ENCODE results near the gene RPTOR. TPM values are rescaled to one million over a fixed set of nuclear protein-coding genes. Genes with fewer than 3 reads are reported as not detected.

The RPTOR gene
- total RNA-seq, 1 experiment from 2014 or later, result 30.6 TPM

DNA sequence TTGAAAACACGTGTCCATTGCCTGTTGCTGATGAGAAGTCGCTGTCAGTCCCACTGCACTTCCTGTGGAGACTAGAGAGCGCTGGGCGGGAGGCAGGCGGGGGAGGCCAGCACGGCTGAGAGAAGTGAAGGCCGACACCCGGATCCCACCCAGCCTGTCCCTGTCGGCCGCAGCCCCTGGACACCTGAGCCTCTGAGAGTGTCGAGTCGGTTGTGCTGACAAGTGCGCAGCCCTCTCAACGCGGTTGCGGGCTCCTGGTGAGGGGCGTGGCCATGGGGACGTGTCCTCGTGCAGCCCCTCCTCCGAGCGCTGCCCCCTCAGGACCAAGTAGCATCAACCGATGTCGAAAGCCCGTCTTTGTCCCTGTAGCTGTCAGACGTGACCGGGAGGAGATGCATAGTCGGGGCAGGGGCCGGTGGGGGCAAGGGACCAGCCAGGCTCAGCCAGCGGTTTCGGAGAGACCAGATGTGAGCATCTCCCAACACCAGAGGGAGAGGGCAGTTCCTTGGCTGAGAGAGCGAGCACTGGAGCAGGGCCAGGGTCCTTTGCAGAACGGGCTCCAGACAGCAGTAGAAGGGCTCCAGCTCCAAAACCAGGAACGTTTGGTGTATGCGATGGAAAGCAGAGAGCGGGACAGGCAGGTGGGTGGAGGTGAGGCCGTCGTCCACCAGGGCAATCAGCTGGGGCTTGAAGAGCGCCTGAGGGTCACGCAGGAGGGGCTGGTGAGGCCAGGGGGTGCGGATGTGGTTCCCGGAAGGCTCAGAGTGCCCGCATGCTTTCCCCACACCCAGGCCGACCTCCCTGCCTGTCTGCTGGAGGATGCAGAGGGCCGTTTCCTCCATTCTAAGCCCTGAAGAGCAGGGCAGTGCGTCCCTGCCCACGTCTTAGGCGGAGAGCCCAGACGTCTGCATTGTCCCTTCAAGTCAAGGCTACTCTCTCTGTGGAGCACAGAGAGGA lies 403.7 kb downstream of the RPTOR start:
- Histone ChIP-seq H3K27me3 (no peaks in the 10 kb centered on the region), H3K36me3 (peaks cover 46% of the 10 kb centered on the region)
- DNase-seq, result no peak

DNA sequence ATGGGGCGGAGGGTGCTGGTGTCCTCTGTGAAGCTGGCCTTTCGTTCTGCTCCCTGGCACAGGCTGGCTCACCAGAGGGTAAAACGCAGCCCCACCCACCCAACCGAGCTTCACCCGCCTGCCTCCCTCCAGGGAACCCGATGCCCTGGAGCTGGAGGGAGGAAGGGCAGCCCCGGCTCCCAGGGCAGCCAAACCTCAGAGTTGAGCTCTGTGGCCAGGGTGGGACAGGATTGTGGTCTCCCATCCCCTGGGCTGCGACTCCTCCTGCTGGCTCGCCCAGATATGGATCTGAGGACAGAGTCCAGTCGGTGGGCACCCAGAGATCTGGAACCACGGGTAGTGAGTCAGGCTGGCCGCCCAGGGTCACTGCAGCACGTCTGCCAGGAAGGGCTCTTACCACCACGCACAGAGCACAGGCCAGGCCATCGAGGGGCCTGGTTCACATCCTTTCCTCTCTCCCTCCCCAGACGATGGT lies 404.4 kb downstream of the RPTOR start:
- no peaks in the 10 kb centered on the region for H3K9me3 ChIP-seq
- no peak for DNase-seq
- no peak overlapping the region for H3K4me3 ChIP-seq
- no peaks in the 10 kb centered on the region for H3K27me3 ChIP-seq
- H3K36me3 ChIP-seq, result peaks cover 46% of the 10 kb centered on the region

More for the DNA sequence above, 403.7 kb downstream of the RPTOR start:
- Histone ChIP-seq H3K9me3 (no peaks in the 10 kb centered on the region), H3K4me3 (no peak overlapping the region)

- no peaks in the 10 kb centered on the region for H3K27me3 ChIP-seq
- peaks cover 44% of the 10 kb centered on the region for H3K36me3 ChIP-seq
- no peaks in the 10 kb centered on the region for H3K9me3 ChIP-seq
- no peak for DNase-seq
- H3K4me3 ChIP-seq, result no peak overlapping the region
Measured at GRCh38 chr17:80949451-80950421, 405.1 kb downstream of the RPTOR start.

DNA sequence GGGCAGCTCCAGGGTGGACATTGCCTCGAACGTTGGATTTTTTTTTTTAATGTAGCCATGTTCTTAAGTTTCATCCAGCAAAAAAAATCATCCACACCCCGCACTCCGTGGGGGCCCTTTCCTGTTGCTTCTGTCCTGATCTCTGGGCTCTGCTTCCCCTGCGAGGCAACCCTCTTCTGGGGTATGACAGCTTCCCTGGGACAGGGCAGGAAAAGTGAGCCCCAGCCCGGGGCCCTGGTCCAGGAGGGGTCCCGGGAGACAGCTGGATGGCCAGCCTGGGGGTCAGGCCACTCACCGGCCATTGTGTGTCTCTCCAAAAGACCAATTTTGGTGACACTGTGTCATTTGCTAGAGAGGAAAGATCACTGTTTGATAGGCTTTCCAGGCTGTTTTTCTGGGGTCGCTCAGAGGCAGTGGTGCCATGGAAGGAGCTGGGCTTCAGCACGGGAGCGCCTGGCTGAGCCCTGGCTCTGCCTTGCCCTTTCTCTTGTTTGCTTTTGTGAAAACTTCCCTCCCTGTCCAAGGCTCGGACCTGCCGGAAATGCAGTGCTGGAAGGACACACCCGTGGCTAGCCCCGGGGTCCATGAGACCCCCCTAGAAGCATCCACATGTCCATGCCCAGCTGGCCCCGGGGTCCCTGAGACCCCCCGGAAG lies 406.0 kb downstream of the RPTOR start:
- peaks cover 41% of the 10 kb centered on the region for H3K36me3 ChIP-seq
- no peaks in the 10 kb centered on the region for H3K27me3 ChIP-seq
- DNase-seq, result no peak
- no peaks in the 10 kb centered on the region for H3K9me3 ChIP-seq
- H3K4me3 ChIP-seq, result no peak overlapping the region

DNA sequence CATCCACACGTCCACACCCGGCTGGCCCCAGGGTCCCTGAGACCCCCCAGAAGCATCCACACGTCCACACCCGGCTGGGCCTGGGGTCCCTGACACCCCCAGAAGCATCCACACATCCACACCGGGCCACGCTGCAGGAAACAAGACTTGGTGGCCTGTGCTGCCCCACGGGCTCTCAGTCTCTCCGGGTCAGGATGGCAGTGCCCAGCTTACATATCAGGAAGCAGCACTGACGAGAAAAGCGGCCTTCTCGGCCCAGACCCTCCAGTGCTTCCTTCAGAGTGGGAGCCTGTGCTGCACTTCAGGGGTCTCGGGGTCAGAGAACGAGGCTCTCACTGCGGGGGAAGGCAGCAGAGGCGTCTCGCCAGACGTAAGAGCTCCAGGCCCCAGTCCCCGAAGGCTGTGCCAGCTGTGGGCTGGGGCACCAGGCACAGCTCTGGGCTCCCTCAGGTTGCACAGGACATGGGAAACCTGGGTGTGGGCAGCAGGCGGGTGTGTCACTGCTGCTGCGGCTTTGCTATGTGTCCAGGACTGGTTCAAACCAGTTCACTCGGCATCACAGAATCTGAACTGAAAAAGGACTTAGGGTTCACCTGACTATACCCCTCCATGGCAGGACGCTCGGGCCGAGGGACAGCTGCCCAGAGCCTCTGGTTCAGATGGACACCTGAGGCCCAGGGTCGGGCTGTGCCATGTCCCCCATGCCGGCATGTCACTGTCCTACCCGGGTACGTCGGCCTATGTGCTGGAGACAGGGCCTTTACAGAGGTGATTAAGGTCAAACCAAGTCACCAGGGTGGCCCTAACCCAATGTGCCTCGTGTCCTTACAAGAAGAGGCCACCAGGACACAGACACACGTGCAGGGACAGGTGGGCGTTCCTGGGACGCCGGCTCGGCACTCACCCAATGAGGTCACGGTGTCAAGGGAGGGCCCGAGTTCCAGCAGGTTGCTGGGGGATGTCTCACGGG lies 406.8 kb downstream of the RPTOR start:
- Histone ChIP-seq H3K27me3 (no peaks in the 10 kb centered on the region), H3K4me3 (no peak overlapping the region), H3K9me3 (no peaks in the 10 kb centered on the region), H3K36me3 (peaks cover 33% of the 10 kb centered on the region)
- DNase-seq, result no peak

GRCh38 chr17:80952291-80952690 lies 407.7 kb downstream of the RPTOR start:
- DNase-seq, result no peak

GRCh38 chr17:80953471-80954315 lies 409.1 kb downstream of the RPTOR start:
- Histone ChIP-seq H3K27me3 (no peaks in the 10 kb centered on the region), H3K9me3 (no peaks in the 10 kb centered on the region), H3K4me3 (no peak overlapping the region), H3K36me3 (peaks cover 22% of the 10 kb centered on the region)
- DNase-seq, result no peak

More at GRCh38 chr17:80952291-80952690, 407.7 kb downstream of the RPTOR start:
- Histone ChIP-seq H3K36me3 (peaks cover 24% of the 10 kb centered on the region), H3K9me3 (no peaks in the 10 kb centered on the region), H3K27me3 (no peaks in the 10 kb centered on the region), H3K4me3 (no peak overlapping the region)

- H3K36me3 ChIP-seq, result peaks cover 24% of the 10 kb centered on the region
- no peaks in the 10 kb centered on the region for H3K9me3 ChIP-seq
- H3K4me3 ChIP-seq, result no peak overlapping the region
- DNase-seq, result no peak
- H3K27me3 ChIP-seq, result no peaks in the 10 kb centered on the region
Measured at GRCh38 chr17:80955078-80955477, 410.4 kb downstream of the RPTOR start.

- Histone ChIP-seq H3K36me3 (peaks cover 21% of the 10 kb centered on the region), H3K4me3 (no peak overlapping the region), H3K9me3 (no peaks in the 10 kb centered on the region), H3K27me3 (no peaks in the 10 kb centered on the region)
- no peak for DNase-seq
Measured at GRCh38 chr17:80955671-80956280, 411.1 kb downstream of the RPTOR start.

GRCh38 chr17:80956321-80957190 lies 411.9 kb downstream of the RPTOR start:
- DNase-seq, result no peak

DNA sequence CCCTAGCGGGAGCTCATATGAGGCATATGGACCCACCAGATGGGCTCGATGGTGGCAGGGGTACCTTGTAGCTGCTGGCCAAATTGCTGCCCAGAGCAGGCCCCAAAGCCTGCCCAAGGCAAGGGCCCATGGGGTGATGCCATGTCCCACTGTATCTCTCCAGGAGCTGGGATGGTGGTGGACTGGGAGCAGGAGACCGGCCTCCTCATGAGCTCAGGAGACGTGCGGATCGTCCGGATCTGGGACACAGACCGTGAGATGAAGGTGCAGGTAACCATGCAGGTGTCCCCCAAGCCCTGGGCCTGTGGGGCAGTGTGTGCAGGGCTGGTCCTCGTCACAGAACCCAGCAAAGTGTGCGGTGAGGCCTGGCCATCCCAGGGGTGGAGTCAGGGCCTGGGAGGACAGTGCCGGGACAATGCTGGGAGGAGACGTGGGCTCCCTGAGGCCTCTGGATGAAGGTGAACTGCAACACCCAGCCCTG lies 412.9 kb downstream of the RPTOR start:
- Histone ChIP-seq H3K9me3 (no peaks in the 10 kb centered on the region), H3K27me3 (no peaks in the 10 kb centered on the region), H3K36me3 (peaks cover 14% of the 10 kb centered on the region), H3K4me3 (no peak overlapping the region)
- DNase-seq, result no peak

More at GRCh38 chr17:80956321-80957190, 411.9 kb downstream of the RPTOR start:
- H3K36me3 ChIP-seq, result peaks cover 17% of the 10 kb centered on the region
- no peak overlapping the region for H3K4me3 ChIP-seq
- H3K27me3 ChIP-seq, result no peaks in the 10 kb centered on the region
- H3K9me3 ChIP-seq, result no peaks in the 10 kb centered on the region

DNA sequence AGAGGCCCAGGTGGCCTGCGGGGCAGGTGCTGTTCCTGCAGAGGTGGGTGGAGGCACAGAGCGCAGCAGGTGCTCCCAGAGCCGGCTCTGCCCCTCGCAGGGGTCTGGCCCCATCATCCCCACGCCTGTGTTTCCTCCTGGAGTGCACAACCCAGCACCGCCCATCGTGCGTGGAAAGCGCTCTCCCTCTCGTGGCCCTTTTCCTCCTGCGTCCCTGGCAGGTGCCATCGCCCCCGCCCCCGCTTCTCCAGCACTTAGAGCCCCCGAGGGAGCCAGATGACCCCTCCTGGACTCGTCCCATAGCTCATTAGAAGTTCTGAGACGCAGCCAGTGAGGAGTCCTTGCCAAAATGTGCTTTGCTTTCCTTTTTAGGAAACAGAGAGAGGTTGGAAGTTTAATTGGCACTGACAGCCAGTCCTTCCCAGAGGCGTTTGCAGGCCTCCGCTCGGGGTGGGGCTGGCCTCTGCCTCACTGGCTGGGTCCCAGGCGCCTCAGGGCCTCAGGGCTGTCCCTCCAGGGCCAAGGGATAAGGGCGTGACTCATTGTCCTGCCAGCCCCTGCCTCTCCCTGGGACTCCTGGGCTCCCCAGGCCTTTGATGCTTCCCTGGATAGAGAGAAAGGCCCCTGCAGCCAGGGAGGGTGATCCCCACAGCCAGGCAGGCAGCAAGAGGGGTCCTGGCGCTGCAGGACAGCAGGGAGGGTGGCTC lies 414.8 kb downstream of the RPTOR start:
- H3K36me3 ChIP-seq, result peaks cover 10% of the 10 kb centered on the region
- H3K4me3 ChIP-seq, result no peak overlapping the region
- peak; percentile 71 for DNase-seq
- no peaks in the 10 kb centered on the region for H3K9me3 ChIP-seq
- H3K27me3 ChIP-seq, result no peaks in the 10 kb centered on the region

Data from MG63 (cell line).